ENCODE results near the gene USP9X. TPM values are rescaled to one million over a fixed set of nuclear protein-coding genes. Genes with fewer than 3 reads are reported as not detected.
"Not testable (repeated sequence)": the region's sequence is repeated elsewhere in the genome, so short reads cannot be mapped to it uniquely, and the experiment has no call there.

Gene USP9X
- total and polyA plus RNA-seq, 8 donors = 6.3 to 55.2 (median 31.3) TPM

GRCh38 chrX:41105005-41105404, 19.8 kb downstream of the USP9X start:
- no peaks in the 10 kb centered on the region for H3K27me3 ChIP-seq
- no peak overlapping the region for H3K27ac ChIP-seq
- intact Hi-C loops (cut with DNase I) = no loop called here
- FAIRE-seq (no peak), ATAC-seq (no peak), DNase-seq (no peak)
- WGBS, 2 donors = 72 to 89% methylated on average over 2 of the region's 2 CpGs
- peaks cover 0 to 15% (median 5%) of the 10 kb centered on the region in 3 donors for H3K4me1 ChIP-seq
- TF ChIP-seq CTCF (IDR thresholded peaks at IDR 0.05) = no peak
- no peaks in the 10 kb centered on the region for H3K9me3 ChIP-seq
- no peak overlapping the region for H3K4me3 ChIP-seq
- H3K36me3 ChIP-seq = no peaks in the 10 kb centered on the region

GRCh38 chrX:41106257-41106656, 21.0 kb downstream of the USP9X start:
- FAIRE-seq; H3K4me3 ChIP-seq; H3K36me3 ChIP-seq; DNase-seq; ATAC-seq; H3K9me3 ChIP-seq; H3K27ac ChIP-seq; intact Hi-C loops (cut with DNase I); H3K27me3 ChIP-seq: not testable (repeated sequence)
- H3K4me1 ChIP-seq = peaks cover 0 to 15% (median 12%) of the 10 kb centered on the region in 3 donors
- WGBS, 2 donors = 94 to 97% methylated on average over 3 of the region's 3 CpGs

GRCh38 chrX:41108007-41108406, 22.8 kb downstream of the USP9X start:
- intact Hi-C loops (cut with DNase I) = no loop called here
- 87 to 90% methylated on average over 1 of the region's 1 CpG for WGBS, 2 donors
- Histone ChIP-seq H3K27me3 (no peaks in the 10 kb centered on the region), H3K27ac (no peak overlapping the region), H3K4me1 (peaks cover 0 to 16% (median 10%) of the 10 kb centered on the region in 3 donors), H3K4me3 (no peak overlapping the region), H3K9me3 (no peaks in the 10 kb centered on the region), H3K36me3 (no peaks in the 10 kb centered on the region)
- ATAC-seq (no peak), FAIRE-seq (no peak), DNase-seq (no peak)
- no peak for TF ChIP-seq CTCF (IDR thresholded peaks at IDR 0.05)

GRCh38 chrX:41108463-41109205, 23.4 kb downstream of the USP9X start:
- 63 to 77% methylated on average over 5 of the region's 5 CpGs for WGBS, 2 donors
- Histone ChIP-seq H3K4me3 (no peak overlapping the region), H3K9me3 (no peaks in the 10 kb centered on the region), H3K36me3 (no peaks in the 10 kb centered on the region), H3K27ac (no peak overlapping the region), H3K27me3 (no peaks in the 10 kb centered on the region), H3K4me1 (peaks cover 0 to 16% (median 12%) of the 10 kb centered on the region in 3 donors)
- FAIRE-seq (no peak), ATAC-seq (peak in 2 of 4 donors; percentile 29 to 40), DNase-seq (no peak)
- no peak for TF ChIP-seq CTCF (IDR thresholded peaks at IDR 0.05)
- intact Hi-C loops (cut with DNase I) = no loop called here

- no peak overlapping the region for H3K4me3 ChIP-seq
- intact Hi-C loops (cut with DNase I) = loop anchor here in 1 of 3 donors (10.0 kb wide), 1 partner anchor 236 kb away; no protein-coding TSS in a partner anchor
- no peaks in the 10 kb centered on the region for H3K9me3 ChIP-seq
- WGBS, 2 donors = 52 to 74% methylated on average over 7 of the region's 7 CpGs
- ATAC-seq = no peak
- H3K36me3 ChIP-seq = no peaks in the 10 kb centered on the region
- no peak for TF ChIP-seq CTCF (IDR thresholded peaks at IDR 0.05)
- no peak for DNase-seq
- no peak overlapping the region for H3K27ac ChIP-seq
- no peak for FAIRE-seq
- H3K27me3 ChIP-seq = no peaks in the 10 kb centered on the region
- H3K4me1 ChIP-seq = peaks cover 0 to 22% (median 16%) of the 10 kb centered on the region in 3 donors
Observed at GRCh38 chrX:41110801-41111625, 25.8 kb downstream of the USP9X start.

Measured in pancreas (tissue), 10 donors.